ENCODE measurements around the gene SNX10.

The SNX10 gene

GRCh38 chr7:26311798-26312197 is 20.1 kb downstream of the SNX10 start:
- H3K27ac ChIP-seq, result no peak overlapping the region
- TF ChIP-seq CTCF (conservative IDR thresholded peaks at IDR 0.05), result no peak

- H3K27ac ChIP-seq, result no peak overlapping the region
- no peak for TF ChIP-seq CTCF (conservative IDR thresholded peaks at IDR 0.05)
Measured at GRCh38 chr7:26317211-26317610, 25.5 kb downstream of the SNX10 start.

GRCh38 chr7:26318921-26319320 is 27.3 kb downstream of the SNX10 start:
- TF ChIP-seq CTCF (conservative IDR thresholded peaks at IDR 0.05), result no peak
- H3K27ac ChIP-seq, result no peak overlapping the region

GRCh38 chr7:26319636-26320035 is 28.0 kb downstream of the SNX10 start:
- no peak for TF ChIP-seq CTCF (conservative IDR thresholded peaks at IDR 0.05)
- no peak overlapping the region for H3K27ac ChIP-seq

GRCh38 chr7:26320878-26321277 is 29.2 kb downstream of the SNX10 start:
- TF ChIP-seq CTCF (conservative IDR thresholded peaks at IDR 0.05), result no peak
- no peak overlapping the region for H3K27ac ChIP-seq

GRCh38 chr7:26321435-26321834 is 29.8 kb downstream of the SNX10 start:
- TF ChIP-seq CTCF (conservative IDR thresholded peaks at IDR 0.05), result no peak
- no peak overlapping the region for H3K27ac ChIP-seq

- no peak for TF ChIP-seq CTCF (conservative IDR thresholded peaks at IDR 0.05)
- H3K27ac ChIP-seq, result no peak overlapping the region
Measured at GRCh38 chr7:26326211-26326610, 34.5 kb downstream of the SNX10 start.

Measured in VCaP (cell line).